ENCODE results near the gene APBA3. TPM values are rescaled to one million over a fixed set of nuclear protein-coding genes. Genes with fewer than 3 reads are reported as not detected.

The APBA3 gene
- total and polyA plus RNA-seq, 2 of the 4 experiments (the other 2 are of a cell fraction), result 9.5 to 18.4 TPM

DNA sequence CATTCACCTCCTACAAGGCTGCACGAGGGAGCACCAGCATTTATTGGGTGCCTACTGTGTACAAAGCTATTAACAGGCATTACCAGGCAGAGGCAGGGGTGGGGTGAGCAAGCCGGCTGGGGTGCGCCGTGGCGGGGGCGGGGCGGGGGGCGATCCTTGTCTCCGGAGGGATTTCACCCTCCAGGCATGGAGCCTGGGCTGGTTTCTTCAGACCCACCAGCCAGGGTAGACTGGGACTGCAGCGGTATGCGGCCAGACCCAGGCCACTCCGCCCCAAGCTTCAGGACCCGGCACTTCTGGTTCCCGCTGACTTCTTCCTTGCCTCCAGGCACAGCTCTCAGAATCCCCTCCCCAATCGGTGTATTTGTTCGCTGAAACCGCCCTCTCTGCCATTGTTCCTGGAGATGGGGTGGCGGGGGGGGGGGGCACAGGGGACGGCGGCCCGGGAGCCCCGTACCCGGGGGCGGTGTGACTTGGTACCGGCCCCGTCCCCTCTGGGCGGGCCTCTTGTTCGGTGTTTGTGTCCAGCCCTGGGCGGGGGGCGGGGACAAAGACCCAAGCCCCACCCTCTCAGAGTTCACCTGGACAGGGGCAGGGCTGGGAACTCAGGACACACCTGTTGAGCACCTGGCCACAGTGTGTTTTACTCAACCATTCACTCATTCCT lies 38.9 kb downstream of the APBA3 start:
- Histone ChIP-seq H2AFZ (replicated peaks; ENCODE audit: low read length, poor library complexity) (peak overlapping the region; percentile 75), H2BK15ac (ENCODE audit: low read depth, low read length) (no peak overlapping the region), H3K56ac (ENCODE audit: extremely low read depth, insufficient read depth, low read length) (no peak overlapping the region), H3K4me1 (ENCODE audit: control insufficient read depth, insufficient read depth, low read length) (no peaks in the 10 kb centered on the region), H3K4me3 (ENCODE audit: insufficient read depth, low read depth, low read length) (no peak overlapping the region), H2AK9ac (replicated peaks; ENCODE audit: low read depth, low read length, poor library complexity) (peak overlapping the region; percentile 72), H3K9me3 (ENCODE audit: control insufficient read depth, insufficient read depth, low read length) (no peaks in the 10 kb centered on the region), H4K91ac (ENCODE audit: insufficient read depth, low read depth, low read length) (no peak overlapping the region), H3K27ac (ENCODE audit: insufficient read depth, low read length) (no peak overlapping the region), H3K9ac (ENCODE audit: low read depth, low read length) (no peak overlapping the region), H3K4ac (ENCODE audit: low read depth, low read length) (no peak overlapping the region), H3K4me2 (ENCODE audit: low read depth, low read length) (no peak overlapping the region), H2BK20ac (ENCODE audit: low read depth, low read length) (no peak overlapping the region), H3K9me1 (ENCODE audit: insufficient read depth, low read length) (no peaks in the 10 kb centered on the region), H3K18ac (ENCODE audit: low read depth, low read length) (no peak overlapping the region), H4K20me1 (ENCODE audit: insufficient read depth, low read length) (no peaks in the 10 kb centered on the region), H3K36me3 (ENCODE audit: control insufficient read depth, insufficient read depth, low read length) (no peaks in the 10 kb centered on the region), H3K27me3 (ENCODE audit: control insufficient read depth, insufficient read depth, low read length) (peaks cover 38% of the 10 kb centered on the region), H2AK5ac (ENCODE audit: low read depth, low read length) (no peak overlapping the region; the same call in 1 of the 2 replicates), H2BK5ac (ENCODE audit: low read depth, low read length, poor library complexity, severe bottlenecking) (no peak overlapping the region), H3K23ac (ENCODE audit: low read depth, low read length) (no peak overlapping the region), H2BK120ac (ENCODE audit: low read depth, low read length) (no peak overlapping the region), H4K5ac (ENCODE audit: low read depth, low read length) (no peak overlapping the region), H3K79me1 (ENCODE audit: low read depth in 1 of 2, low read length in 2 of 2) (no peaks in the 10 kb centered on the region), H3K14ac (replicated peaks; ENCODE audit: low read depth, low read length) (no peak overlapping the region), H4K8ac (ENCODE audit: low read depth in 2 of 2, low read length in 2 of 2) (no peak overlapping the region)
- DNase-seq, result no peak
- TF ChIP-seq CHD1 (IDR thresholded peaks at IDR 0.05; ENCODE audit: low read depth, low read length) (no peak), NFE2L2 (IDR thresholded peaks at IDR 0.05; ENCODE audit: low read depth, low read length) (no peak), MAZ (IDR thresholded peaks at IDR 0.05; ENCODE audit: borderline replicate concordance, low read depth, low read length) (no peak), RCOR1 (IDR thresholded peaks at IDR 0.05; ENCODE audit: insufficient replicate concordance, low read length) (no peak), BHLHE40 (IDR thresholded peaks at IDR 0.05; ENCODE audit: low read depth, low read length) (no peak)
- intact Hi-C loops (cut with micrococcal nuclease) (no loop called here), in situ Hi-C loops (cut with MboI; ENCODE audit: low sequenced_read_pairs) (no loop called here), dilution Hi-C loops (cut with HindIII; ENCODE audit: low sequenced_read_pairs, unreplicated experiment) (no loop called here)
- CTCF ChIA-PET, result no interaction called here
- ATAC-seq (ENCODE audit: low read depth), result no peak
- WGBS, 2 experiments (ENCODE audit: extremely low coverage in 2 of 2, insufficient read length in 1 of 2), result 7% methylated on average over 6 of the region's 30 CpGs; no CpG with 5 or more reads in 1 of the 2 experiments
- POLR2A ChIA-PET (ENCODE audit: unreplicated experiment), result no interaction called here
- no TSS peak for BruUV-seq (replicated peaks)
